ENCODE measurements around the gene AATF.

AATF gene

DNA sequence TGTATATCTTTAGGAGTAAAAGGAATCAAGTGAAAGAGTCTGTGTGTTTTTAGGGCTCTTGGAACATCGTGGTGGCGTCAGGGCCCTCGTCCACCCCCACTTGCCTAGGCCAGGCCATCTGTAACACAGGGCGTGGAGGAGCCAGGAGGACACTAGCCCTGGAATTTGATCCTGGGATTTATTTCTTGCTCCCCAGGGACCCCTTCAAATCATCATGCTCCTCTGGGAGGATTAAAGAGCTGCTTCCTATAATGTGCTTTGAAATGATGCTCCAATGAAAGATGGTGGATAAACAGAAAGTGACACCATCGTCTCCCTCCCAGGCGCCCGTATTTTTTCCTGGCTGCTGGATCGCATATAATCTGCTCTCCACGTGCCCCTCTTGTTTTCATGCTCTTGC lies 113.3 kb downstream of the AATF start:
- H3K4me3 ChIP-seq (replicated peaks in 1 of 2; ENCODE audit: low read depth in 2 of 2, low read length in 2 of 2): no peak overlapping the region
- TF ChIP-seq, protein P1, sequence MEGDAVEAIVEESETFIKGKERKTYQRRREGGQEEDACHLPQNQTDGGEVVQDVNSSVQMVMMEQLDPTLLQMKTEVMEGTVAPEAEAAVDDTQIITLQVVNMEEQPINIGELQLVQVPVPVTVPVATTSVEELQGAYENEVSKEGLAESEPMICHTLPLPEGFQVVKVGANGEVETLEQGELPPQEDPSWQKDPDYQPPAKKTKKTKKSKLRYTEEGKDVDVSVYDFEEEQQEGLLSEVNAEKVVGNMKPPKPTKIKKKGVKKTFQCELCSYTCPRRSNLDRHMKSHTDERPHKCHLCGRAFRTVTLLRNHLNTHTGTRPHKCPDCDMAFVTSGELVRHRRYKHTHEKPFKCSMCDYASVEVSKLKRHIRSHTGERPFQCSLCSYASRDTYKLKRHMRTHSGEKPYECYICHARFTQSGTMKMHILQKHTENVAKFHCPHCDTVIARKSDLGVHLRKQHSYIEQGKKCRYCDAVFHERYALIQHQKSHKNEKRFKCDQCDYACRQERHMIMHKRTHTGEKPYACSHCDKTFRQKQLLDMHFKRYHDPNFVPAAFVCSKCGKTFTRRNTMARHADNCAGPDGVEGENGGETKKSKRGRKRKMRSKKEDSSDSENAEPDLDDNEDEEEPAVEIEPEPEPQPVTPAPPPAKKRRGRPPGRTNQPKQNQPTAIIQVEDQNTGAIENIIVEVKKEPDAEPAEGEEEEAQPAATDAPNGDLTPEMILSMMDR (IDR thresholded peaks at IDR 0.05; ENCODE audit: low read depth, low read length): no peak
- DNase-seq (ENCODE audit: low read depth in 2 of 2): no peak

DNA sequence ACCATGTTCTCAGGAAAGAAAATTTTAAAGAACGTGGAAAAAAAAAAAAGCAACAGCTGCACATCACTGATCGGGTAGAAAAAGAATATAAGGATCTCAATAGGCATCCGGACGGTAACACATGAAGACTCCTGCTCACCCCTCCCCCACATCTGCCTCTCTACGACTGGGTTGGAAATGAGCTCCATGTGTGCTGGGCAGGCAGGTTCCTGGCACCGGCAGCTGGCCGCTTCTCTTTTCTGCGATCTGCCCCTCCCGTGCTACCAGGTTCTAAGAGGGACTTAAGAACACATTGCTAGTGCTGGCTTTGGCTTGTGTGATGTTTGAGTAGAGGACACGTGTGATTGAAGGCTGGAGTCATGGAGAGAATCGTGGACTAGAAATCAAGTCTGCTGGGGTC lies 115.5 kb downstream of the AATF start:
- no peak overlapping the region for H3K4me3 ChIP-seq (replicated peaks in 1 of 2; ENCODE audit: low read depth in 2 of 2, low read length in 2 of 2)
- TF ChIP-seq, protein P1 (IDR thresholded peaks at IDR 0.05; ENCODE audit: low read depth, low read length): no peak
- DNase-seq (ENCODE audit: low read depth in 2 of 2): no peak

DNA sequence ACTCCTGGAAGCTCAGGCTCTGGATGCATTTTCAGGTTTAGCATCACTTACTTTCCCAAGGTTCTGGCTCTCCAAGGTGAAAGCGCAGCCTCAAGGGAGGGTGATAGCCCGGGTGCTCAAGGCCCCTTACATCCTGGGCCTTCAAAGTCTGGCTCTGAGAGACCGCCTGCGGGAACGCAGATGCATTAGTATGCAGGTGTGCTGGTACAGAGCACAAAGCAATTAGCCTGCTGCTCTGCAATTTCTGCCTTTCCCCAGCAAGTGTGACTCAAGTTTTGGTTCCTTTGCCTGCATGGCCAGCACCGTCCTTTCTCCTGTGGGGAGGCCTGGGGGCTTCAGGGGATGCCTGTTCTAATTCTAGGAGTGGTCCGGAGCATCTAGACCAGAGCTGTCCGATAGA lies 116.2 kb downstream of the AATF start:
- TF ChIP-seq, protein P1 (IDR thresholded peaks at IDR 0.05; ENCODE audit: low read depth, low read length): no peak

DNA sequence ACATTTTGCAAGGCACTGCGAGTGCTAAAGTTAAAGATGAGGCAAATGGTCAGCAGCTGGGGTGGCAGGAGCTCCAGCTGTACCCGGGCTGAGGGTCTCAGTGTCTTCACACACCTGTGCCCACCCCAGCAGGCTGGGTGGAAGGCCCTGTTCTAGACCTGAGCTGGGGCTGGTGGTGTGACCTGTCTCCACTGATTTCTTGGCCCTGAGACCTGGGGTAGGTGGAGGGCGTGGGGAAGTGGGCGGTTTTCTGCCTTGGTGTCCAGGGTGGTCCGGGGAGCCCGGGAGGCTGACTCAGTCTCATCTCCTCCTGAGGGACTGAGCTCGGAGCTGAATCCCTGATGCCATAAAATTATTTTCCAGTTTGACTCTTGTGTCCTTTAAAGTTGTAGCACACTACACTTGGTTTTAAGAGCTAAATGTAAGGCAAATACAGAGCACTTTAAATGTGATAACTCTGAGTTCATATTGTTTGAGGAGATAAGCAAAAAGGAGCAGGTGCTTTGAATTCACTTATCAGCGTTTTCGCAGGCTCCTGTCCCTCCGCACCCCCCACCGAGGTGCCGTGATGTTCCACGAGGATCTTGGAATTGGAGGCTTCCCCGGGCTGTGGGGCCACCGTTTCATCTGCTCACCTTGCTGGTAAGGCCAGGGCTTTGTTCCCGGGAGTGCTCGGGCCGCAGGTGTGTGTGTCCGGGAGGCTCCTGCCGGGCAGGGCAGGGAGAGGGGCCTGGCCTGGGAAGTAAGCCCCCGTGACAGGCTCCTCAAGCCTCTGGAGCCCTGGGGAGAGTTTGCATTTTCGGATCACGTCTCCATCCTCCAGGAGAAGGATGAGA lies 117.0 kb downstream of the AATF start:
- TF ChIP-seq, protein P1 (IDR thresholded peaks at IDR 0.05; ENCODE audit: low read depth, low read length): no peak
- no peak for DNase-seq (ENCODE audit: low read depth in 2 of 2)
- no peak overlapping the region for H3K4me3 ChIP-seq (replicated peaks in 1 of 2; ENCODE audit: low read depth in 2 of 2, low read length in 2 of 2)

More for the DNA sequence above, 116.2 kb downstream of the AATF start:
- no peak overlapping the region for H3K4me3 ChIP-seq (replicated peaks in 1 of 2; ENCODE audit: low read depth in 2 of 2, low read length in 2 of 2)
- no peak for DNase-seq (ENCODE audit: low read depth in 2 of 2)

DNA sequence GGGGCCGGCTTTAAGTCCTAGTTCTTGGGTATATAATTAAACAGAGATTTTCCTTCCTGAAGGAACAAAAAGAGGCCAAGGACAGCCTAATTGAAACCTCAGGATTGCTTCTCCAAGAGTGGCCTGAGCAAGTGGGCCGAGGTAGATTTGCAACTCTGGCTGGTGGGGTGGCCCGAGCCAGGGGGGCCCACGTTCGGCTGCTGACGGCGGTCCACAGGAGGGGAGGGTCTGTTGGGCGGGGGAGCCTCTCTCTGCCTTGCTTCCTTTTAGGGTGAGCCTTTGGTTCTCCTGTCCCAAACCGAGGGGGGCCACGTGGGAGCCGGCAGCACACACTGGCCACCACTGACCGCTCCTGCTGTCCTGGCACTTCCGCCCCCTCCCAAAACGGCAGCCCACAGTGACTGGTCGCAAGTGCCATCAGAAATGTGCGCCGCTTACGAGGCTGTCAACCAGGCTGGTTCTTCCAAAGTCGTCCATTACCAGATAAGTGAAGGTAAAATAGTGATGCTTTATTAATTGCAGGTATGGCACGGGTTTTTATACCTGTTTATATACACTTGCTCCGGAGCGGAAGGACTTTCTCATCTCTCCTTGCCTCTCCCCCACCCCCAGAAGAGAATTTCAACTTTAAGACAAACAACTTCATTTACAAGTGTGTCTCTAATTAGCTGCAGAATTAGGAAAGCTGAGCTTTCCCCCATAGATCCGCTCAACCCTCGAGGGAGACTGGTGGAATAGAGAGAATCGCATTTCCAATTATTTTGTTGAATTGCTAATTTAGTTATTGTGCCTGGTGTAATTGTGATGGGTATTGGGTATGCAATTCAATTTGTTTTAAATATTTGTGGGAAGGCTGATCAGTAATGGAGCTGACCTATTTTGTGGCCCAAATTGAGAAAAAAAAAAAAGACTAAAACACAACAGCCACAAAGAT lies 117.8 kb downstream of the AATF start:
- H3K4me3 ChIP-seq (replicated peaks in 1 of 2; ENCODE audit: low read depth in 2 of 2, low read length in 2 of 2): no peak overlapping the region
- TF ChIP-seq, protein P1 (IDR thresholded peaks at IDR 0.05; ENCODE audit: low read depth, low read length): no peak

DNA sequence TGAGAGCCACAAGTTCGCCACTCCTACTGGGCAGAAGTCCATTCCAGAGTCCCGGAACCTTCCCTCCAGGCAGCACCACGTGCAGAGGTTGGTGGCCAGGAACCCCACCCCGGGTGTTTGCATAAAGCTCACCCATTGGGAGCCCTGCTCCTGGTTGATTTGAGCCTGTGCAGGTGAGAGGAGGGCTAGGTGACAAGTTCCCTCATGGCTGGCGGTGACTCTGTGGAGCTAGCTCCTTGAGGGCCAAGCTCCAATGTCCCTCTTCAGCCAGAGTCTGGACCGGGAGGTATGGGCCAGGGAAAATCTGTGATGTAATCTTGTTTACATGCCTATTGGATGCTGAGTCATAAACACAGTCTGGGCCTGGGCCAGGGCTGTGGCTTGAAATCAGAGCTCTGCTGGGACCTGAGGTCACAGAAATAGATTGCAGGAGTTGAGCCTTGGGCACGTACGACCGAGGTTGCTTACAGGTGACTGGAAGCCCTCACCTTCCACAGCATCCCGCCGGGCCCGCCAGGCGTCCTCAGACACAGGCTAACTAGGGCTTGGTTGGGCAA lies 118.9 kb downstream of the AATF start:
- DNase-seq (ENCODE audit: low read depth in 2 of 2): peak; percentile 66 to 85
- TF ChIP-seq, protein P1 (IDR thresholded peaks at IDR 0.05; ENCODE audit: low read depth, low read length): no peak
- H3K4me3 ChIP-seq (replicated peaks in 1 of 2; ENCODE audit: low read depth in 2 of 2, low read length in 2 of 2): no peak overlapping the region

More for the DNA sequence above, 117.8 kb downstream of the AATF start:
- no peak for DNase-seq (ENCODE audit: low read depth in 2 of 2)

Data from cardiac fibroblast (primary cell).